Activated CD4-positive, alpha-beta memory T cell treated with anti-CD3 and anti-CD28 coated beads, Interleukin-2, amount 10 ng/mL, durations not matched to agents 7 days and 5 days (primary cell): ENCODE results near the gene MGAT1. TPM values are rescaled to one million over a fixed set of nuclear protein-coding genes. Genes with fewer than 3 reads are reported as not detected.
"Not testable (repeated sequence)": the region's sequence is repeated elsewhere in the genome, so short reads cannot be mapped to it uniquely, and the experiment has no call there.

ENCODE experiments used
- CTCF ChIA-PET: fragments of 350-600 bp; sonication (Branson Sonifier 250); formaldehyde crosslinking; loops from one replicate; lab custom pipeline; 2021; ENCODE audit warnings: antibody characterized with exemption, inconsistent platforms; lab: Charles Lee
- POLR2A ChIA-PET: fragments of 350-600 bp; sonication (Branson Sonifier 250); formaldehyde crosslinking; loops from one replicate; lab custom pipeline; 2021; ENCODE audit warnings: antibody characterized with exemption; lab: Charles Lee
- DNase-seq: peaks from one replicate; pipeline ENCODE4 v3.0.0-alpha.2; 2020
- H3K27ac Mint-ChIP-seq: one replicate; pipeline ENCODE4 v1.8.0; 2021; ENCODE audit warnings: mild to moderate bottlenecking, mixed read lengths
- H3K27me3 Mint-ChIP-seq: one replicate; pipeline ENCODE4 v1.8.0; 2021; ENCODE audit warnings: mixed read lengths
- H3K36me3 Mint-ChIP-seq: one replicate; pipeline ENCODE4 v1.8.0; 2021; ENCODE audit warnings: low read depth, mixed read lengths
- H3K4me1 Mint-ChIP-seq: one replicate; pipeline ENCODE4 v1.8.0; 2021; ENCODE audit warnings: mixed read lengths
- H3K4me3 Mint-ChIP-seq: one replicate; pipeline ENCODE4 v1.8.0; 2021; ENCODE audit warnings: mild to moderate bottlenecking, mixed read lengths
- H3K9me3 Mint-ChIP-seq: one replicate; pipeline ENCODE4 v1.8.0; 2021; ENCODE audit warnings: mixed read lengths
- total RNA-seq, 2 experiments: library from RNA; stranded (reverse); gene quantifications; one replicate each; pipeline ENCODE4 v1.2.3, GENCODE V29; 2021

The MGAT1 gene
- total RNA-seq, 2 experiments from 2014 or later: 184 to 185 TPM

GRCh38 chr5:180799194-180799593 is 3.4 kb downstream of the MGAT1 start:
- CTCF ChIA-PET: no interaction called here
- Mint-ChIP-seq H3K4me1 (peaks cover 76% of the 10 kb centered on the region), H3K27ac (peak overlapping the region; percentile 47), H3K27me3 (no peaks in the 10 kb centered on the region), H3K4me3 (peak overlapping the region; percentile 12), H3K36me3 (peaks cover 78% of the 10 kb centered on the region), H3K9me3 (no peaks in the 10 kb centered on the region)
- no peak for DNase-seq
- POLR2A ChIA-PET: interaction anchor here (1.0 to 15.2 kb wide), 5 partner anchors 9 to 62 kb away, joined by 3 to 404 read pairs (median 7); partner anchors contain the start of gene ZFP62

GRCh38 chr5:180798193-180798592 is 4.4 kb downstream of the MGAT1 start:
- H3K27me3 Mint-ChIP-seq: no peaks in the 10 kb centered on the region
- ChIA-PET CTCF (no interaction called here), POLR2A (no interaction called here)
- no peak overlapping the region for H3K27ac Mint-ChIP-seq
- peaks cover 76% of the 10 kb centered on the region for H3K4me1 Mint-ChIP-seq
- no peaks in the 10 kb centered on the region for H3K9me3 Mint-ChIP-seq
- H3K4me3 Mint-ChIP-seq: no peak overlapping the region
- no peak for DNase-seq
- H3K36me3 Mint-ChIP-seq: peaks cover 77% of the 10 kb centered on the region

GRCh38 chr5:180797256-180798192 is 5.1 kb downstream of the MGAT1 start:
- no peak overlapping the region for H3K27ac Mint-ChIP-seq
- H3K9me3 Mint-ChIP-seq: no peaks in the 10 kb centered on the region
- CTCF ChIA-PET: no interaction called here

GRCh38 chr5:180795771-180796313 is 6.8 kb downstream of the MGAT1 start:
- POLR2A ChIA-PET: interaction anchor here (1.4 to 1.5 kb wide), 2 partner anchors 10 to 15 kb away, joined by 3 to 4 read pairs; no protein-coding TSS in a partner anchor

More at GRCh38 chr5:180797256-180798192, 5.1 kb downstream of the MGAT1 start:
- peaks cover 79% of the 10 kb centered on the region for H3K4me1 Mint-ChIP-seq
- POLR2A ChIA-PET: no interaction called here
- H3K27me3 Mint-ChIP-seq: no peaks in the 10 kb centered on the region
- DNase-seq: no peak
- peaks cover 83% of the 10 kb centered on the region for H3K36me3 Mint-ChIP-seq
- H3K4me3 Mint-ChIP-seq: no peak overlapping the region

GRCh38 chr5:180792965-180793287 is 9.7 kb downstream of the MGAT1 start:
- CTCF ChIA-PET: no interaction called here
- H3K27ac Mint-ChIP-seq: no peak overlapping the region
- POLR2A ChIA-PET: interaction anchor here (1.1 kb wide), 1 partner anchor 75 kb away, joined by 3 read pairs; no protein-coding TSS in a partner anchor

More at GRCh38 chr5:180795771-180796313, 6.8 kb downstream of the MGAT1 start:
- CTCF ChIA-PET: interaction anchor here (1.7 kb wide), 1 partner anchor 65 kb away, joined by 6 read pairs; the partner anchor contains the start of gene ZFP62
- DNase-seq: no peak
- peaks cover 71% of the 10 kb centered on the region for H3K4me1 Mint-ChIP-seq
- H3K27ac Mint-ChIP-seq: peak overlapping the region; percentile 4
- H3K9me3 Mint-ChIP-seq: no peaks in the 10 kb centered on the region
- no peaks in the 10 kb centered on the region for H3K27me3 Mint-ChIP-seq
- H3K36me3 Mint-ChIP-seq: peaks cover 84% of the 10 kb centered on the region
- no peak overlapping the region for H3K4me3 Mint-ChIP-seq

GRCh38 chr5:180792287-180792964 is 10.2 kb downstream of the MGAT1 start:
- Mint-ChIP-seq H3K27ac (no peak overlapping the region), H3K36me3 (peaks cover 73% of the 10 kb centered on the region), H3K4me3 (no peak overlapping the region), H3K4me1 (peaks cover 37% of the 10 kb centered on the region), H3K9me3 (no peaks in the 10 kb centered on the region), H3K27me3 (no peaks in the 10 kb centered on the region)
- DNase-seq: no peak
- CTCF ChIA-PET: no interaction called here
- POLR2A ChIA-PET: no interaction called here

More at GRCh38 chr5:180792965-180793287, 9.7 kb downstream of the MGAT1 start:
- Mint-ChIP-seq H3K4me1 (peaks cover 42% of the 10 kb centered on the region), H3K36me3 (peaks cover 76% of the 10 kb centered on the region), H3K4me3 (no peak overlapping the region), H3K27me3 (no peaks in the 10 kb centered on the region), H3K9me3 (no peaks in the 10 kb centered on the region)
- no peak for DNase-seq

- DNase-seq: no peak
- Mint-ChIP-seq H3K4me3 (no peak overlapping the region), H3K4me1 (peaks cover 31% of the 10 kb centered on the region), H3K27ac (no peak overlapping the region), H3K36me3 (peaks cover 70% of the 10 kb centered on the region), H3K27me3 (no peaks in the 10 kb centered on the region), H3K9me3 (no peaks in the 10 kb centered on the region)
- POLR2A ChIA-PET: interaction anchor here (0.7 kb wide), 1 partner anchor 12 kb away, joined by 3 read pairs; no protein-coding TSS in a partner anchor
- CTCF ChIA-PET: no interaction called here
These were observed 10.9 kb downstream of the MGAT1 start for GRCh38 chr5:180791611-180792213.

GRCh38 chr5:180790524-180790923 is 12.1 kb downstream of the MGAT1 start:
- peaks cover 21% of the 10 kb centered on the region for H3K4me1 Mint-ChIP-seq
- ChIA-PET CTCF (interaction anchor here (1.3 to 2.1 kb wide), 2 partner anchors 26 to 40 kb away, joined by 3 to 5 read pairs; no protein-coding TSS in a partner anchor), POLR2A (interaction anchor here (0.6 to 1.9 kb wide), 4 partner anchors 9 to 20 kb away, joined by 3 to 4 read pairs (median 3); no protein-coding TSS in a partner anchor)
- no peaks in the 10 kb centered on the region for H3K27me3 Mint-ChIP-seq
- peaks cover 59% of the 10 kb centered on the region for H3K36me3 Mint-ChIP-seq
- no peak for DNase-seq
- no peak overlapping the region for H3K4me3 Mint-ChIP-seq
- no peaks in the 10 kb centered on the region for H3K9me3 Mint-ChIP-seq
- H3K27ac Mint-ChIP-seq: no peak overlapping the region

GRCh38 chr5:180790020-180790419 is 12.6 kb downstream of the MGAT1 start:
- no peak overlapping the region for H3K27ac Mint-ChIP-seq
- POLR2A ChIA-PET: interaction anchor here (0.6 to 1.9 kb wide), 4 partner anchors 10 to 20 kb away, joined by 3 to 4 read pairs (median 3); no protein-coding TSS in a partner anchor
- H3K36me3 Mint-ChIP-seq: peaks cover 55% of the 10 kb centered on the region
- H3K27me3 Mint-ChIP-seq: no peaks in the 10 kb centered on the region
- CTCF ChIA-PET: interaction anchor here (1.3 to 2.1 kb wide), 2 partner anchors 26 to 41 kb away, joined by 3 to 5 read pairs; no protein-coding TSS in a partner anchor
- DNase-seq: no peak
- H3K9me3 Mint-ChIP-seq: no peaks in the 10 kb centered on the region
- no peak overlapping the region for H3K4me3 Mint-ChIP-seq
- peaks cover 18% of the 10 kb centered on the region for H3K4me1 Mint-ChIP-seq

- Mint-ChIP-seq H3K4me1 (peaks cover 12% of the 10 kb centered on the region), H3K36me3 (peaks cover 50% of the 10 kb centered on the region)
- POLR2A ChIA-PET, H3K9me3 Mint-ChIP-seq, DNase-seq, H3K27ac Mint-ChIP-seq, H3K27me3 Mint-ChIP-seq, H3K4me3 Mint-ChIP-seq: not testable (repeated sequence)
- CTCF ChIA-PET: interaction anchor here (1.3 to 2.1 kb wide), 2 partner anchors 27 to 42 kb away, joined by 3 to 5 read pairs; no protein-coding TSS in a partner anchor
These were observed 13.8 kb downstream of the MGAT1 start for GRCh38 chr5:180788651-180789410.

GRCh38 chr5:180787711-180788431 is 14.7 kb downstream of the MGAT1 start:
- CTCF ChIA-PET: interaction anchor here (1.9 kb wide), 1 partner anchor 72 kb away, joined by 5 read pairs; no protein-coding TSS in a partner anchor
- POLR2A ChIA-PET: no interaction called here
- peaks cover 40% of the 10 kb centered on the region for H3K36me3 Mint-ChIP-seq
- H3K4me1 Mint-ChIP-seq: peaks cover 6% of the 10 kb centered on the region
- DNase-seq: no peak
- no peaks in the 10 kb centered on the region for H3K27me3 Mint-ChIP-seq
- H3K4me3 Mint-ChIP-seq: no peak overlapping the region
- H3K9me3 Mint-ChIP-seq: no peaks in the 10 kb centered on the region
- H3K27ac Mint-ChIP-seq: no peak overlapping the region
